Breast epithelium (tissue), 4 donors: ENCODE results near the gene AUH. TPM values are rescaled to one million over a fixed set of nuclear protein-coding genes. Genes with fewer than 3 reads are reported as not detected.
"Not testable (repeated sequence)": the region's sequence is repeated elsewhere in the genome, so short reads cannot be mapped to it uniquely, and the experiment has no call there.

Source experiments
- DNase-seq, 2 donors: peaks; one replicate each; pipeline ENCODE4 v3.0.0-alpha.2; 2019; ENCODE audit warnings: low spot score in 2 of 2
- H3K27ac ChIP-seq, 2 donors: fragments of 200-600 bp; sonication (generic) in 1 of 2; one replicate each; pipeline ENCODE4 v1.5.1; 2016 to 2019; ENCODE audit warnings: mild to moderate bottlenecking in 1 of 2
- H3K27me3 ChIP-seq, 2 donors: fragments of 200-600 bp; sonication (generic) in 1 of 2; one replicate each; pipeline versions ENCODE4 v1.5.1 to v1.6.0; 2017 to 2019; ENCODE audit warnings: control low read depth in 1 of 2, mild to moderate bottlenecking in 1 of 2
- H3K36me3 ChIP-seq: fragments of 200-600 bp; one replicate; pipeline ENCODE4 v1.5.1; 2019
- H3K4me1 ChIP-seq, 2 donors: fragments of 200-600 bp; sonication (generic); one replicate each; pipeline ENCODE4 v1.5.1; 2016 to 2019; ENCODE audit warnings: control low read depth in 1 of 2
- H3K4me3 ChIP-seq, 3 donors: fragments of 200-600 bp; sonication (generic); 1 replicate in 2 of 3; 2 replicates in 1 of 3; pipeline ENCODE4 v1.5.1; 2016 to 2019; ENCODE audit warnings: mild to moderate bottlenecking in 3 of 3, moderate library complexity in 2 of 3
- H3K9me3 ChIP-seq, 2 donors: fragments of 200-600 bp; sonication (generic) in 1 of 2; one replicate each; pipeline ENCODE4 v1.5.1; 2016 to 2019; ENCODE audit warnings: control low read depth in 1 of 2
- CTCF ChIP-seq, 3 donors: fragments of 450-650 bp; IDR thresholded peaks; one replicate each; pipeline ENCODE4 v1.5.1; 2016 to 2017; ENCODE audit warnings: antibody characterized with exemption in 3 of 3, mild to moderate bottlenecking in 3 of 3, moderate library complexity in 3 of 3
- POLR2A ChIP-seq: fragments of 450-650 bp; IDR thresholded peaks from one replicate; pipeline ENCODE4 v1.6.1; 2016; ENCODE audit warnings: antibody characterized with exemption, mild to moderate bottlenecking, moderate library complexity
- POLR2AphosphoS5 ChIP-seq, 3 donors: sonication (generic); formaldehyde crosslinking; IDR thresholded peaks; one replicate each; pipeline ENCODE4 v1.6.1; 2017; ENCODE audit warnings: antibody characterized with exemption in 3 of 3
- intact Hi-C: fragments of 100-400 bp; cut with DNase I; formaldehyde crosslinking; loops from one replicate; pipeline ENCODE4 v1.15.1; 2023; ENCODE audit warnings: low total_unique reads
- total RNA-seq, 3 donors: library from RNA; depleted of rRNA; stranded (reverse); fragments of >200 nt; gene quantifications; one replicate each; pipeline ENCODE4 v1.1.0, GENCODE V29; 2016

The AUH gene
- total RNA-seq, 3 donors from 2014 or later: 34.2 to 64.4 (median 50.8) TPM

- no peaks in the 10 kb centered on the region for H3K4me1 ChIP-seq
- TF ChIP-seq CTCF (IDR thresholded peaks at IDR 0.05): no peak
- TF ChIP-seq POLR2AphosphoS5 (IDR thresholded peaks at IDR 0.05): no peak
- no peaks in the 10 kb centered on the region for H3K36me3 ChIP-seq
- intact Hi-C loops: no loop called here
- no peak overlapping the region for H3K4me3 ChIP-seq
- no peak for DNase-seq
- no peaks in the 10 kb centered on the region for H3K27me3 ChIP-seq
- H3K27ac ChIP-seq: no peak overlapping the region
- no peaks in the 10 kb centered on the region for H3K9me3 ChIP-seq
These were observed 29.7 kb upstream of the AUH start for GRCh38 chr9:91391412-91391811.

- H3K4me3 ChIP-seq, H3K27me3 ChIP-seq, DNase-seq, H3K36me3 ChIP-seq, H3K4me1 ChIP-seq, H3K27ac ChIP-seq, H3K9me3 ChIP-seq, intact Hi-C loops: not testable (repeated sequence)
These were observed 28.0 kb upstream of the AUH start for GRCh38 chr9:91389686-91390085.

- Histone ChIP-seq H3K27ac (no peak overlapping the region), H3K4me1 (no peaks in the 10 kb centered on the region), H3K27me3 (no peaks in the 10 kb centered on the region), H3K9me3 (no peaks in the 10 kb centered on the region), H3K36me3 (no peaks in the 10 kb centered on the region), H3K4me3 (no peak overlapping the region)
- no peak for TF ChIP-seq POLR2AphosphoS5 (IDR thresholded peaks at IDR 0.05)
- TF ChIP-seq CTCF (IDR thresholded peaks at IDR 0.05): no peak
- no peak for TF ChIP-seq POLR2A
- intact Hi-C loops: no loop called here
- no peak for DNase-seq
These were observed 25.0 kb upstream of the AUH start for GRCh38 chr9:91386765-91387164.

GRCh38 chr9:91384954-91385353 lies 23.2 kb upstream of the AUH start:
- Histone ChIP-seq H3K4me1 (no peaks in the 10 kb centered on the region), H3K36me3 (no peaks in the 10 kb centered on the region), H3K9me3 (no peaks in the 10 kb centered on the region), H3K4me3 (no peak overlapping the region), H3K27me3 (no peaks in the 10 kb centered on the region), H3K27ac (no peak overlapping the region)
- TF ChIP-seq POLR2AphosphoS5 (IDR thresholded peaks at IDR 0.05): no peak
- TF ChIP-seq CTCF (IDR thresholded peaks at IDR 0.05): no peak
- no peak for TF ChIP-seq POLR2A
- DNase-seq: no peak
- intact Hi-C loops: no loop called here

- Histone ChIP-seq H3K9me3 (no peaks in the 10 kb centered on the region), H3K4me3 (no peak overlapping the region), H3K27me3 (no peaks in the 10 kb centered on the region), H3K4me1 (no peaks in the 10 kb centered on the region), H3K36me3 (no peaks in the 10 kb centered on the region), H3K27ac (no peak overlapping the region)
- no peak for DNase-seq
- intact Hi-C loops: no loop called here
- TF ChIP-seq POLR2AphosphoS5 (IDR thresholded peaks at IDR 0.05): no peak
- no peak for TF ChIP-seq CTCF (IDR thresholded peaks at IDR 0.05)
- TF ChIP-seq POLR2A: no peak
These were observed 21.9 kb upstream of the AUH start for GRCh38 chr9:91383577-91383976.

- no peak for DNase-seq
These were observed 20.6 kb upstream of the AUH start for GRCh38 chr9:91382298-91382697.

More at GRCh38 chr9:91382298-91382697, 20.6 kb upstream of the AUH start:
- TF ChIP-seq CTCF (IDR thresholded peaks at IDR 0.05) (no peak), POLR2A (no peak), POLR2AphosphoS5 (IDR thresholded peaks at IDR 0.05) (no peak)
- Histone ChIP-seq H3K4me1 (no peaks in the 10 kb centered on the region), H3K4me3 (no peak overlapping the region), H3K36me3 (no peaks in the 10 kb centered on the region), H3K9me3 (no peaks in the 10 kb centered on the region), H3K27ac (no peak overlapping the region), H3K27me3 (no peaks in the 10 kb centered on the region)
- intact Hi-C loops: no loop called here
